Kidney (tissue), 14 donors: ENCODE data around the gene FBXW5. TPM values are rescaled to one million over a fixed set of nuclear protein-coding genes. Genes with fewer than 3 reads are reported as not detected.

Experiments used
- DNase-seq, 5 donors: peaks; one replicate each; pipeline ENCODE4 v3.0.0-alpha.2; 2013 to 2020
- FAIRE-seq: peaks from 2 replicates; lab custom pipeline; 2012; peaks lifted over from hg19 to GRCh38; lab: Jason Lieb, UNC
- H3K27ac ChIP-seq, 2 donors: one replicate each; pipeline ENCODE4 v1.7.0; 2013; ENCODE audit warnings: low read depth in 2 of 2, low read length in 2 of 2, inconsistent platforms in 1 of 2
- H3K27me3 ChIP-seq: one replicate; pipeline ENCODE4 v1.7.1; 2013; ENCODE audit warnings: low read length, inconsistent platforms; ENCODE audit not compliant: control insufficient read depth, insufficient read depth
- H3K36me3 ChIP-seq, 3 donors: one replicate each; pipeline versions ENCODE4 v1.7.0 to v1.7.1; 2013; ENCODE audit warnings: low read length in 3 of 3, control low read depth in 1 of 3, inconsistent platforms in 1 of 3; ENCODE audit not compliant: insufficient read depth in 3 of 3, control insufficient read depth in 2 of 3
- H3K4me1 ChIP-seq, 3 donors: one replicate each; pipeline versions ENCODE4 v1.7.0 to v1.7.1; 2013; ENCODE audit warnings: low read length in 3 of 3, inconsistent platforms in 1 of 3, low read depth in 1 of 3; ENCODE audit not compliant: control insufficient read depth in 2 of 3, insufficient read depth in 2 of 3
- H3K4me3 ChIP-seq, 3 donors: one replicate each; pipeline versions ENCODE4 v1.7.0 to v1.8.1; 2013; ENCODE audit warnings: low read length in 3 of 3, control low read depth in 1 of 3, inconsistent platforms in 1 of 3
- H3K9ac ChIP-seq, 3 donors: one replicate each; pipeline versions ENCODE4 v1.7.0 to v1.7.1; 2013; ENCODE audit warnings: low read length in 3 of 3, control low read depth in 1 of 3, inconsistent platforms in 1 of 3
- H3K9me3 ChIP-seq, 3 donors: one replicate each; pipeline versions ENCODE4 v1.7.0 to v1.7.1; 2013; ENCODE audit warnings: low read length in 3 of 3, control low read depth in 1 of 3, inconsistent platforms in 1 of 3; ENCODE audit not compliant: control insufficient read depth in 2 of 3, insufficient read depth in 1 of 3
- CTCF ChIP-seq: IDR thresholded peaks from 3 replicates; pipeline ENCODE4 v1.5.1; 2012; ENCODE audit warnings: mild to moderate bottlenecking, moderate library complexity, borderline replicate concordance; ENCODE audit not compliant: insufficient read depth; ENCODE audit errors: extremely low read depth
- intact Hi-C: fragments of 100-400 bp; cut with DNase I; formaldehyde crosslinking; loops from one replicate; pipeline ENCODE4 v1.11.1; 2022
- polyA plus RNA-seq: library from polyadenylated mRNA; stranded (reverse); fragments of 350-450 nt; fragmentation: Illumina TruSeq; extraction: RNeasy Lipid Tissue Mini Kit (QIAGEN cat#74804); gene quantifications from one replicate; pipeline ENCODE4 v1.2.3, GENCODE V29; 2014; ENCODE audit warnings: low read depth, low replicate concordance; ENCODE audit not compliant: insufficient read depth
- total RNA-seq: library from RNA; stranded (reverse); fragmentation: NEBNext Ultra II Directional; extraction: Animal tissue kit (Norgen Biotek cat#: 25700); gene quantifications from one replicate; pipeline ENCODE4 v1.2.1, GENCODE V29; 2021
- donor health status: control.
- donor health status: control.
- donor health status: control.
- donor health status: control.
- donor health status: control.
- donor health status: DM: yes; HTN: yes; CAD: no.
- donor health status: Normal renal cell carcinoma (clear cell type).

Gene FBXW5
- total and polyA plus RNA-seq, 2 donors from 2014 or later = 92.5 to 97.2 TPM

DNA sequence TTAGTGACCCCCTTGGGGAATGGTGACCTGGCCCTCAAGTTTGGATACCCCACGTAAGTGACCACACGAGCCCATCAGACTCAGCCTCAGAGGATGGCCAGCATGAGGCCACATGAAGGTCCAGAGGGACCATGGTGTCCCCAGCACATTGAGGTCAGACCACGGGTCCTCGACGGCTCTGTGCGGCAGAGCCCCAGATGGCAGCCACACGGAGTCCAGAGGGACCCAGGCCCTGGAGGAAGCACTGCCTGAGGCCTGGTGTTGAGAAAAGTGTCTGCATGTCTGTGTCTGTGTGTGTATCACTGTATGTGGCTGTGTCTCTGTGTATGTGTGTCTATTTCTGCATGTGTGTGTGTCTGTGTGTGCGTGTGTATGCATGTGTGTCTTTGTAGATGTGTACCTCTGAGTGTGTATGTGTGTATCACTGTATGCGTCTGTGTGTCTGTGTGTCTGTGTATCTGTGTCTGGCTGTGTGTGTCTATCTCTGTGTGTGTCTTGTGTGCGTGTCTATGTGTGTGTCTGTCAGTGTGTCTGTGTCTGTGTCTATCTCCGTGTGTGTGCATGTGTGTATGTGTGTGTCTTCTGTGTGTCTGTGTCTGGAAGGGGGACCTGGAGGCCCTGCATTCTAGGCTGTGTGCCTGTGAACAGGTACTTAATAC, 39.2 kb upstream of the FBXW5 start:
- FAIRE-seq (no peak), DNase-seq (no peak)
- intact Hi-C loops = no loop called here
- Histone ChIP-seq H3K36me3 (peaks cover 0 to 3% (median 0%) of the 10 kb centered on the region in 3 donors), H3K9me3 (no peaks in the 10 kb centered on the region), H3K27ac (no peak overlapping the region), H3K27me3 (peaks cover 7% of the 10 kb centered on the region), H3K9ac (no peak overlapping the region), H3K4me1 (no peaks in the 10 kb centered on the region), H3K4me3 (no peak overlapping the region)
- TF ChIP-seq CTCF = no peak

DNA sequence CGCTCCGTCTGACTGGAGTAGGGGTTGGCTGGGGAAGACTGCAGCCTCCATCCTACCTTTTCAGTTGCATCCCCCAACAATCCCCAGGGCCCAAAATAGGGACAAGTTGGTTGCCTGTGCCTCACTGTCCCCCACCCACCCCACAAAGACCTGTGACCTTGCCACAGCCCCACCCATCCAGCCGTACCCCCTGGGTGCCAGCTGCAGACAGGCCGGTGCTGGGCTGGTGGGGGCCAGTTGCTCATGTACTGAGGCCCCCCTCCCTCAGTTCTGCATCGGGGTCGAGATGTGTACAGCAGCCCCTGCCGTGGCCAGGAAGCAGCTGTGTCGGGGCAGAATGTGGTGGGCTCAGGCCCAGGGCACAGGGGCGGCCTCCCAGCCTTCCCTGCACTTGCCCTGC, 38.6 kb upstream of the FBXW5 start:
- Histone ChIP-seq H3K9me3 (no peaks in the 10 kb centered on the region), H3K36me3 (peaks cover 0 to 3% (median 0%) of the 10 kb centered on the region in 3 donors), H3K27ac (no peak overlapping the region), H3K9ac (no peak overlapping the region), H3K4me1 (no peaks in the 10 kb centered on the region), H3K27me3 (peaks cover 7% of the 10 kb centered on the region), H3K4me3 (no peak overlapping the region)
- FAIRE-seq (no peak), DNase-seq (no peak)
- no peak for TF ChIP-seq CTCF
- intact Hi-C loops = no loop called here

DNA sequence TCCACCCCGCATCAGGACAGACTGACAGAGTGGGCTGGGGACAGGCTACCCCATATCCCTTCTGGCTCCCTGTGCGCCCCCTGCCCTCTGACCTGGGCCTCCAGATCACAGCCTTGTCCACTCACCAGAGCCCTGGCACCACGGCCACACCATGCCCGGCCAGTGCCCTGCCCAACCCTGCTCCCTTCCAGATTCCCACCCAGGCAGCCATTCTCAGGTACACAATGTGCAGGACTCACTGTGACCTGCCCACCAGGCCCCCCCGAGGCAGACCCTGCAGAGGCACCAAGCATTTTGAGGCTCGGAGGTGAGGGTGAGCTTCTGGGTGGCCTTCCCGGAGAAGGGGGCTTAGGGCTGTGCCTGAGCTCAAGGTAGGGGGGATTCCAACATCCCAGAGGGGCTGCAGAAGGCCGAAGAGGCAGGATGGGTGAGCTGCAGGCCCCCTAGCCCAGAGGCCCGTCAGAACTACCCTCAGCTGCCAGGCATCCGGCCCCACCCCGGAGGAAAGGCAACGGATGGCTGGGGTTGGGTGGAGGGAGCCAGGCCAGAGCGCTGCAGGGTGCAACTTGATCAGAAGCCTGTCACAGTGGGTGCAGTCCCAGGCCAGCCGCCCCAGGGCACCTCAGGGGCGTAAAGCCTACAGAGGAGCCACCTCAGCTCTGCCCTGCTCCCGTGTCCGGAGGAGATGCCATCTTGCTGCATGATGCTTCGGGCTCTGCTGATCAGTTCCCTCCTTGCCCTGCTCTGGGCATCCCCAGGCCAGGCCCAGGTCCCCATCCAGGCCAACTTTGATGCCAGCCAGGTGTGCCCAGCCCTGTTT, 37.9 kb upstream of the FBXW5 start, which contains the start of gene LCNL1:
Gene LCNL1 (plus strand): TSS at position 762 of the 820 bp plus-strand sequence. CDS start 594 bp downstream, outside the sequence.
- Histone ChIP-seq H3K9ac (no peak within 1 kb of the TSS), H3K9me3 (no peaks in the 10 kb centered on the region), H3K27me3 (peaks cover 7% of the 10 kb centered on the region), H3K36me3 (peaks cover 0 to 3% (median 0%) of the 10 kb centered on the region in 3 donors), H3K27ac (peak within 1 kb of the TSS; percentile 51 to 80), H3K4me3 (no peak within 1 kb of the TSS), H3K4me1 (peaks cover 0 to 5% (median 0%) of the 10 kb centered on the region in 3 donors)
- TF ChIP-seq CTCF = no peak
- intact Hi-C loops = no loop called here
- no peak for DNase-seq
- FAIRE-seq = no peak
